ENCODE results near the gene SURF4.

DNA sequence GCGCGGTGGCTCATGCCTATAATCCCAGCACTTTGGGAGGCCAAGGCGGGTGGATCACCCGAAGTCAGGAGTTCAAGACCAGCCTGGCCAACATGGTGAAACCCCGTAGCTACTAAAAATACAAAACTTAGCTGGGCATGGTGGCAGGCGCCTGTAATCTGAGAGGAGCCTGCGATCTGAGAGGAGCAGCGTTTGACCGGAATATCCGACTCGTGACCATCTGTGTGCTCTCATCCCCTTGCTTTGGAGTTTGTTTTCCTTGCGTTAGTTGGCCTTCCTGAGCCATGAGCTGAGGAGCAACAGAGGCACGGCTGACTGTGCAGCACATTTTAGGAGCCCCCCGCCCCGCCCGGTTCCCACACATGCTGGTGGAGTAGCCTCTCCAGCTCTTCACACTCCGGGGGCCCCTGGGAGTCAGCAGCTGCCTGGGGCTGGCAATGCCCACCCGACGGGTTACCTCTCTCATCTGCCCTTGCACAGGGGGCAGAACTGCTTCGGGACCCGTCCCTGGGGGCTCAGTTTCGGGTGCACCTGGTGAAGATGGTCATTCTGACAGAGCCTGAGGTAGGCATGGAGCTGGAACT, 49.3 kb upstream of the SURF4 start:
- TF ChIP-seq, protein P1, sequence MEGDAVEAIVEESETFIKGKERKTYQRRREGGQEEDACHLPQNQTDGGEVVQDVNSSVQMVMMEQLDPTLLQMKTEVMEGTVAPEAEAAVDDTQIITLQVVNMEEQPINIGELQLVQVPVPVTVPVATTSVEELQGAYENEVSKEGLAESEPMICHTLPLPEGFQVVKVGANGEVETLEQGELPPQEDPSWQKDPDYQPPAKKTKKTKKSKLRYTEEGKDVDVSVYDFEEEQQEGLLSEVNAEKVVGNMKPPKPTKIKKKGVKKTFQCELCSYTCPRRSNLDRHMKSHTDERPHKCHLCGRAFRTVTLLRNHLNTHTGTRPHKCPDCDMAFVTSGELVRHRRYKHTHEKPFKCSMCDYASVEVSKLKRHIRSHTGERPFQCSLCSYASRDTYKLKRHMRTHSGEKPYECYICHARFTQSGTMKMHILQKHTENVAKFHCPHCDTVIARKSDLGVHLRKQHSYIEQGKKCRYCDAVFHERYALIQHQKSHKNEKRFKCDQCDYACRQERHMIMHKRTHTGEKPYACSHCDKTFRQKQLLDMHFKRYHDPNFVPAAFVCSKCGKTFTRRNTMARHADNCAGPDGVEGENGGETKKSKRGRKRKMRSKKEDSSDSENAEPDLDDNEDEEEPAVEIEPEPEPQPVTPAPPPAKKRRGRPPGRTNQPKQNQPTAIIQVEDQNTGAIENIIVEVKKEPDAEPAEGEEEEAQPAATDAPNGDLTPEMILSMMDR (conservative IDR thresholded peaks at IDR 0.05; ENCODE audit: low read length), result no peak
- TF ChIP-seq EZH2phosphoT487 (IDR thresholded peaks at IDR 0.05; ENCODE audit: borderline replicate concordance), result no peak

Data from Loucy (cell line).